Stimulated activated CD8-positive, alpha-beta memory T cell treated with anti-CD3 and anti-CD28 coated beads, Interleukin-7, amount 100 ng/mL, for 24 hours (primary cell): Measurements from ENCODE around the gene DISP2.

Experiments used
- DNase-seq: peaks from one replicate; pipeline ENCODE4 v3.0.0-alpha.2; 2020; ENCODE audit warnings: low read depth

The DISP2 gene

DNA sequence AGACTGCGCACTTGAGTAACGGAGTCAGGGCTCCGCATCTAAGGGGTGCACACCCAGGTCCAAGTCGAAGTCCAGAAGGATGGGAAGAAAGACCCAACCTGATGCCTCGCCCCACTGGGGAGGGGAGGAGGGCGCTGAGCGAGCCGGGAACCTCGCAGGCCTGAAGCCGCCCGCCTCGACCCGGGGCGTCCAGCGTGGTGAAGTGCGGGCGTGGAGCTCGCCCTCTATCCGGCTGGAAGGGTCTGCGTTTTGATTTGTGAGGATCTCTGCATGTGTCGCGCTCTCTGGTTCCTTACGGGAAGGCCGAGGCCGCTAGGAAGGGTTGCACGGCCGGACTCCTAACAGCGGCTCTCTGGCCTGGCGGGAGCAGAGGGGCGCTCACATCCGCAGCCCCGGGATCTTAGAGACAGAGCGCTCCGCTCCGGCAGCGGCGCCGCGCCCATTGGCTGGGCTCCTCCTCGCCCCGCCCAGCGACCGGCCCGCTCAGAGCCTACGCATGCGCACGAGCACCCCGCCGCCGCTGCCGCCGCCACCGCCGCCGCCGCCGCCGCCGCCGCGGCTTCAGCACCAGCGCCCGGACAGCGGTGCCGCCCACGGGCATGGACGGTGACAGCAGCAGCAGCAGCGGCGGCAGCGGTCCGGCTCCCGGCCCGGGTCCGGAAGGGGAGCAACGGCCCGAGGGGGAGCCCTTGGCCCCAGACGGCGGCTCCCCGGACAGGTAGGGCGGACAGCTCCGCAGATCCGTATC is at the start of gene DISP2:
Gene DISP2 (plus strand): TSS at position 497 of the 748 bp plus-strand sequence. CDS start 103 bp downstream, at position 600.
- peak; percentile 76 for DNase-seq

- no peak for DNase-seq
These were observed 48.6 kb upstream of the DISP2 start for GRCh38 chr15:40309344-40309862.

DNA sequence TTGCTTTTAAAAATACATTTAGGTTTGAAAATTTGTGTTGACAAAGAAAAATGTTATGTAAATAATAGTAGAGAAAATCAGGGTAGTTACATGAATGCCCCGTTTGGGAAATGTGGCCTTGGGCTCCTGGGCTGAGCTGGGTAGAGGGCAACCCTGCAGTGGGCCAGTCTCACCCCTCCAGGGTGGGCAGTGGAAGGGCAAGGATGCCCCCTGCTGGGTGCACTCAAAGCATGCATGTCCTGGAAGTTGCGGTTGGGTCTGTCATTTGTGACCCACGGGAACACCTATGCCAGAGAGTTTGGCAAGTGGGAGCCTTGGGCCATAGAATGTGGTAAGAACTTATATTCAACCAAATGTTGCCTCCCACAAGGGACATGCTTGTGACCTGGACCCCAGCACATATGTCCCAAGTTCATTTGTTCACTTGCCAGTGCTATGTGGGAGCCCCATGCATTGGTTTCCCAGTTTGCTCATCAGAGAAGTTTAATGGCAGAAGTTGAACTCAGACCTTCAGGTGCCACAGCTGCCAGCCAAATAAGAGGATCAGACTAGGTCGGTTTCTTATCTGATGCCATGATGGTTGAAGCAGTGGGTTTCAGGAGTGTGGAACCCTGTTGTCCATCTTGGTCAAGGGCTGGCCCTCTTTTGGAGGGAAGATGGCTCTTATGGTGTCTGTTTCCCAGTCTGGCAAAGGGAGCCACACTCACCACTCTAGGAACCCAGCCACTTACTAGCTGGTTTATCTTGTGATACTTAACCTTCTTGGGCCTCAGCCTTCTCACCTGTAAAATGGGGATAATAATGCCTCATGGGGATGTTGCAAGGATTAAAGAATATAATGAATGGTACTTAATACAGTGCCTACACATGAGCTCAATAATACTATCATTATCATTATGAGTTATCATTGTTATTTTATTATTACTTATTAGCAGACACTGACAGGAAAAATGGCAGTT is 47.7 kb upstream of the DISP2 start:
- no peak for DNase-seq

DNA sequence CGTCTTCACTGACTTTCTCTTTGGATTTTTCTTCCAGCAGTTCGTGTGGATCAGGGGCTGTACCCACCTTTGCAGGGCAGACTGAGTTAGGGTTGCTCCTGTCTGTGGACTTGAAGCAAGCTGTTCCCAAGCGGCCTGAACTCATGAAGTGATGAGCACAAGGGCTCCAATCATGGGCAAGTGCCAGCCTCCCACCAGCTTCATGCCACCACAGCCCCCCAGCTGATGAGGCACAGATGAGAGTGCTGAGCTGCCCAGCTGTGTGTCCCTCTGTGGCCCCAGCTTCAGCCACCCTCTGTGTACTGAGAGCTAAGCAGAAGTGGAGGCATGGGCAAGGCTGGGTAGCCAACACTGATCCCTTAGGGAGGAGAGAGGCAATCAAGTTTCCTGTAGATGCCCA is 47.0 kb upstream of the DISP2 start:
- no peak for DNase-seq

GRCh38 chr15:40312370-40313158 is 45.5 kb upstream of the DISP2 start:
- no peak for DNase-seq

DNA sequence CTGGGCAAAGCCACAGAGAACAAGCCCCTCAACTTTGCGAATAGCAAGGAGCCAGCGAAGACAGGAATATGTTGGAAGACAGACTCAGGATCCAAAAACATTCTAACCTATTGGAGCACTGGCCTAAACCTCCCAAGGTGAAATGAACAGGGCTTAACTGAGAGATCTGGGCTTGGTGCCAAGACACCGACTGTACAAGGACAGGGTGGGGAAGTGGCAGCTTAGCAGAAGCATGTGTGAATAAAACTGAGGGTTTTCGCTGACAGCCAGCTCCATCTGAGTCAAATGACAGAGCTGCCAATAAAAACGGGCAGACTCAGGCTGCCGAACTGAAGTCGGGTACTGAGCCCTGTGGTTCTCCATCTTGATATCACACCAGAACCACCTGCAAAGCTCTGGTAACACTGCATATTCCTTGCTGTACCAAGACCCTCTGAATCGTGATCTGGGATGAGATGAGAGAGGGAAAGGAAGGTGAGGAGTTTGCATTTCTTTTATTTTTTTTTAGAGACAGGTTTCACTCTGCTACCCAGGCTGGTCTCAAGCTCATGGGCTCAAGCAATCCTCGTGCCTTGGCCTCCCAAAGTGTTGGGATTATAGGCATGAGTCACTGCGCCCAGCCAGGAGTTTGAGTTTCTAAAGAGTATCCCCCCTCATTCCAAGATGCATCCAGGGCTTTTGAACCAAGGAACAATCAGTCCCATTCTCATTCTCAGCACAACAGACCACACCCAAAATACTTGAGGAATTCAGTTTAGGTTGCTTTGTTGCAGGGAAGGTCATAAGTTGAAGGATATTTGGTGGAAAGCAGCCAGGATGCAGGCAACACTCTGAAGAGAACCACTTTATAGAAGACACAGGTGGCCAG is 44.3 kb upstream of the DISP2 start:
- DNase-seq, result no peak

DNA sequence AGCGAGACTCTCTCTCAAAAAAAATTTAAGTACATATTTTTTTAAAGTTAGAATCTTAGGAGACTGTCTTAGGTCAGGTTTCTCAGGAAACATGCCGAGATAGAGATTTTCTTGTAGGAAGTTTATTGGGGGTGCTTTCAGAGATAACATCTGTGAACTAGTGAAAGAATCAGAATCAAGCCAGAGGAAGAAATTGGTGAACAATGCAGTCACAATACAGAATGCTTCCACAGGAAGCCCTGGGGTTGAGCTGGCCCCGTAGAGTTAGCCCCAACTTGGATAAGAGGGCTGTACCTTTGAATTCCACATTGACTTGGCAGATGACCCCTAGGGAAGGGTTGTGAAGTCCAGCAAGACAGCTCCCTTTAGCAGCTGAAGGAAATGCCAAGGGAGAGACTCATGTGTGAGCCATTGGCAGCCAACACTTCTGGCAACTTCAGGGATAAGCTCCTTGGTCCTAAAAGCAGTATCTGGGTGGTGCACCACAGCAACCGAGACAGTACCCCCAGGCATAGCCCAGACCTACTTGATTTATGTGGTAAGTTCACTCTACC is 43.2 kb upstream of the DISP2 start:
- no peak for DNase-seq

DNA sequence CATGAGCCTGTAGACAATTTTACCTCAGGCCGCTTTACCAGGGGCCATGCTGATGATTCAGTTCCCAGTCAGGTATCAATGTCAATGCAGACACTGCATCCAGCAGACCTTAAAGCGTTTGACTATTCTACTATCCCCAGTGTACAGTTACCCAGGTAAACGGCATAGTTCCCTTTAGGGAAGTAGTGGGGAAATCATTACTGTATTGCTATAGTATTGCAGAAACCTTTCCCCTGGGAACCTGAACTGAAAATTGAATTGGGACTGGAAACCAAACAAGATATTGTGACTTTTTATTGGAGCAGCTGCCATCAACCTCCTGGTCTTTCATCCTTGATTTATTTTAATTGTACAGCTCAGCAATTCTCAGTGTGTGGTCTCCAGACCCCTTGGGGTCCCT is 41.1 kb upstream of the DISP2 start:
- no peak for DNase-seq

DNA sequence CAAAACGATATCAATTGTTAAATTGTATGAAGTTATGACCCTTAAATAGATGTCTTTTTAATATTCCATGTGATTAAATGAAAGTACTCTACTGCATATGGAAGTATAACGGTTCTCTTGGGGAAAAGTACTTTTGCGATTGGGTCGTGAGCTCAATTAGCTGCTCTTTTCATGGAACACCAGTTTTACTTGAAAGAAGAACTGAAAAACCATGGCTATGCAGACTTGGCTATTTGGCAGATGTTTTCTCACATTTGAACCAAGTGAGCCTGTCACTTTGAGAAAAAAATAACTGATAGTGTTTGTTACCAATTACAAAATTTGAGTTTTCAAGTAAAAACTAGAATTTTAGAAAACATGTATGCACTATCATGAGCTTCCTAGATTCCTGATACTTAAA is 40.4 kb upstream of the DISP2 start:
- DNase-seq, result no peak

- DNase-seq, result no peak
These were observed 37.6 kb upstream of the DISP2 start for GRCh38 chr15:40320409-40320808.

DNA sequence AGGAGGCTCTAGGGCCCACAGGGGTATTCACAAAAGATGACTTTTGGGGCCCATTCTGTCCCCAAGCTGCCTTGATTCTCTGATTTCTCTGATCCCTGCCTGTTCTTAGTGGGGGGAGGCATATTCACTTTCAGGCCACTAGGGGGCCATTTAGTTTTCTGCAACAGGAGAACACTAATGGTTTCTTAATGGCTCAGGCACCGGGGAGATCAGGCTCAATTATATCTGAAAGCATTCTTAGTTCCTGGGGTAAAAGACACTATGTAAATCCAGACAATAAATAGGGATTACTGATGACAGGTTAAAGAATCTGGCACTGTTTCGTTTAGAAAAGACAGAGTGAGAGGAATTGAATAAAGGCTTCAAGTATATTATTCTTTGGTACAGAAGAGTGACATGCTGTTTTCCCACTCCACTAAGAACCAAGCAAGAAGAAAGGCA is 37.1 kb upstream of the DISP2 start:
- DNase-seq, result no peak

- no peak for DNase-seq
These were observed 35.3 kb upstream of the DISP2 start for GRCh38 chr15:40322531-40323238.

GRCh38 chr15:40323239-40323952 is 34.6 kb upstream of the DISP2 start, which contains the start of gene INAFM2:
Gene INAFM2, plus strand, starts transcription at chr15:40323692. Its CDS starts 364 bp downstream, at chr15:40324056.
- peak; percentile 84 for DNase-seq

DNA sequence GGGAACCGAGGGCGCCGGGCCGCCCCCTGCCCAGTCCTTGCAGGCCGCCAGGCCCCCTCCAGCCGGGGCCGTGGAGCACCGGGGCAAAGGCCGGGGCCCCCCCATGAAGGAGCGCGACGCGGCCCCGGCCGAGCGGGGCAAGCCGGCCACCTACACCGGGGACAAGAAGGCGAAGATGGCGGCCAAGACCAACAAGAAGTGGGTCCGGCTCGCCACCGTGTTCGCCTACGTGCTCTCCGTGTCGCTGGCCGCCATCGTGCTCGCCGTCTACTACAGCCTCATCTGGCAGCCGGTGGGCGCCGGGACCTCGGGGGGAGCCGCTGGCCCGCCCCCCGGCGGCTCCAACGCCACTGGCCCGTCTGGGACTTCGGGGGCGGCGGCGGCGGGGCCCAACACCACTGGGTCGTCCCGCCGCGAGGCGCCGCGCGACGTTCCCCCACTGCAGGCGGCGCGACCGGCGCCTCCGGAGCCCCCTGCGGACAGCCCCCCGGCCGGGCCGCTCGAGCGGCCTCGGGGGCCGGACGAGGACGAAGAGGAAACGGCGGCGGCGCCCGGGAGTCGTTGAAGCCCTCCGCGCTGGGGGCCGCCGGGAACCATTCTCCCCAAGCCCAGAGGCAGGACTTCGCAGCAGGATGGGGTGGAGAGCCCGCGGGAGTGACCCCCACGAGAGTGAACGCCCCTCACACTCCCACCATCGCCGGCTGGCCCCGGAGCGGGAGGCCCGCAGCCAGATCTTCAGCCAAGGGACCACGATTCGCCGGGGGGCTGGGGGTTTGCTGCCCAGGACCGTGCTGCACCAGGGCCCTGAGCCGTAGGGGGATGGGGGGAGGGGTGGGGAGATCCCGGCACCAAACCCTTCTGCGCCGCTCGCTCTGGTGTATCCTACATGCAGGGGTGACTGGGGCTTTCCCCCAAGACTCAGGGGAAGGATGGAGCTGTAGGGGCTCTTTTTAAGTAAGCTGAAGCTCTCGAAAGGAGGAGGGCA is 33.8 kb upstream of the DISP2 start:
- no peak for DNase-seq

- DNase-seq, result no peak
These were observed 32.8 kb upstream of the DISP2 start for GRCh38 chr15:40325188-40325587.

DNA sequence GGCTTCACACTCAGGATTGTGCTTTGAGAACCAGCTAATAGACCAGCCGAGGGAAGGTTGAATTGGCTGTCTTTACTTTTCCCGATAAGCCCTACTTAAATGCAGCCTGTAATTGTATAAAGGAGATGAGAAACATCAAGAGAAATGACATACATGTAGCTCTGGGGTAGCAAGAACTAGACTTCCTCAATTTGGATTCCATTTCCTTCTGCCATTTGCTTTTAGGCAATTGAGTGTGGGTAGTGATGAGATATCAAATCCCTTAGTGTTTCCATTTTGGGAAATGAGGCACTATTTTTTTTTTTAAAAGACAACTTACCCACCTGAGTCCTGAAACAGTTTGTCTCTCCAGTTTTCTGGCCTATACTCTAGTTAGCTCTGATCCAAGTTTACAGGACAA is 32.3 kb upstream of the DISP2 start:
- DNase-seq, result no peak

- DNase-seq, result no peak
These were observed 30.6 kb upstream of the DISP2 start for GRCh38 chr15:40327457-40327856.

GRCh38 chr15:40328176-40328575 is 29.8 kb upstream of the DISP2 start:
- DNase-seq, result no peak
